Loucy (cell line): Measurements from ENCODE around the gene TMEM178B.

ENCODE experiments used
- H2AFZ ChIP-seq: fragments of 200-600 bp; sonication (generic); 2 replicates; pipeline ENCODE4 v1.6.0; 2016; ENCODE audit warnings: antibody characterized with exemption, mild to moderate bottlenecking, low read length, moderate library complexity
- H3F3A ChIP-seq: fragments of 200-600 bp; 2 replicates; pipeline ENCODE4 v1.6.0; 2016; ENCODE audit warnings: antibody characterized with exemption, low read depth, mild to moderate bottlenecking
- H3K27me3 ChIP-seq: fragments of 200-600 bp; sonication (generic); 2 replicates; pipeline ENCODE4 v1.6.1; 2014; ENCODE audit warnings: low read length, mild to moderate bottlenecking; ENCODE audit not compliant: insufficient read depth, poor library complexity, severe bottlenecking
- H3K36me3 ChIP-seq: fragments of 200-600 bp; sonication (generic); 2 replicates; pipeline ENCODE4 v1.6.1; 2016; ENCODE audit warnings: low read length; ENCODE audit not compliant: insufficient read depth
- H3K4me1 ChIP-seq: fragments of 200-600 bp; sonication (generic); 2 replicates; pipeline ENCODE4 v1.5.1; 2014; ENCODE audit warnings: low read length, mild to moderate bottlenecking; ENCODE audit not compliant: insufficient read depth, poor library complexity, severe bottlenecking
- H3K4me2 ChIP-seq: fragments of 200-600 bp; sonication (generic); 2 replicates; pipeline ENCODE4 v1.6.0; 2014; ENCODE audit warnings: antibody characterized with exemption, low read length, low read depth, mild to moderate bottlenecking; ENCODE audit not compliant: poor library complexity, severe bottlenecking
- H3K4me3 ChIP-seq: fragments of 200-600 bp; sonication (generic); 2 replicates; pipeline ENCODE4 v1.5.1; 2014; ENCODE audit warnings: low read length, mild to moderate bottlenecking, mixed read lengths; ENCODE audit not compliant: poor library complexity, severe bottlenecking
- H3K79me2 ChIP-seq: fragments of 200-600 bp; sonication (generic); 2 replicates; pipeline ENCODE4 v1.6.1; 2014; ENCODE audit warnings: low read length; ENCODE audit not compliant: insufficient read depth
- H3K9ac ChIP-seq: fragments of 200-600 bp; sonication (generic); 2 replicates; pipeline ENCODE4 v1.6.0; 2014; ENCODE audit warnings: mild to moderate bottlenecking, low read depth, low read length, moderate library complexity; ENCODE audit not compliant: poor library complexity, severe bottlenecking
- H3K9me2 ChIP-seq: fragments of 200-600 bp; sonication (generic); replicated peaks from 2 replicates; pipeline ENCODE4 v1.6.1; 2016; ENCODE audit warnings: low read depth, low read length, mixed read lengths
- H3K9me3 ChIP-seq: fragments of 200-600 bp; sonication (generic); 2 replicates; pipeline ENCODE4 v1.6.1; 2014; ENCODE audit warnings: mild to moderate bottlenecking, antibody characterized with exemption, low read length, low read depth; ENCODE audit not compliant: insufficient read depth
- H4K20me1 ChIP-seq: fragments of 200-600 bp; sonication (generic); 2 replicates; pipeline ENCODE4 v1.6.0; 2014; ENCODE audit warnings: antibody characterized with exemption, low read length, mild to moderate bottlenecking; ENCODE audit not compliant: insufficient read depth, poor library complexity, severe bottlenecking
- EZH2phosphoT487 ChIP-seq: fragments of 200-600 bp; IDR thresholded peaks from 2 replicates; pipeline ENCODE4 v1.6.1; 2018; ENCODE audit warnings: antibody characterized with exemption, mild to moderate bottlenecking, moderate library complexity, borderline replicate concordance
- TF ChIP-seq, protein P1 (sequence below): fragments of 200-600 bp; sonication (generic); conservative IDR thresholded peaks from 2 replicates; pipeline ENCODE4 v1.5.1; 2014; ENCODE audit warnings: mild to moderate bottlenecking, antibody characterized with exemption, low read length

TMEM178B gene

DNA sequence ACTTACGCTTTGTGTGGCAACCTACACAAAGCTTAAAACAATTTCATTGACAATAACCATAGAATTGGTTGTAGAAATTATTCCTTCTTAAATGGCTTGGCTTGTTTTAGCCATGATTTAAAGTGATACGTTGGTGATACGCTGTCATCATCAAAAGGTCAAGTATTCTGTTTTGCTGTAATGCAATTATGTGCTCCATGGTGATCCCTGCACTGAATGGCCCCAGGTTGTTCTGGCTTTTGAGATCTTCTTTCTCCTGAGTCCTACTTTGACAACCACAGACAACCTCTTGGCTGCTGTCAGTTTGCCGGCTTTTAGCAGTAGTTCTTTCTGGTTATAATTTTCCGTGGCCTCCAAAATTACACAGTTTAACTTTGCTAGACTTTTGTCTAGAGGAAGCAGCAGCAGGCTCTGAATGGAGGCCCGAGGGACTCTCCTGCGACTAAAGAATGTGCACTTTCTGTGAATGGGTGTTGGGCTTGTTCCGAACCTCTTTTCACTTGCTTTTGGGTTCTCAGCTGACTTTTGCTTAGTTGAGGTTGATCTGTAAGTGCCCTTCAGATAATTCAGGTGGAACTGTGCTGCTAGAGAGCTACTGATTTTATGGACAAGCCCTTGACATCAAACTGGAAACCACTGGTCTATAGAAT, 104.7 kb downstream of the TMEM178B start:
- Histone ChIP-seq H3K27me3 (no peaks in the 10 kb centered on the region), H3K4me2 (no peak overlapping the region), H3K36me3 (no peaks in the 10 kb centered on the region), H3K79me2 (no peaks in the 10 kb centered on the region), H3K9me2 (no peaks in the 10 kb centered on the region), H3K4me3 (no peak overlapping the region), H4K20me1 (no peaks in the 10 kb centered on the region), H2AFZ (no peak overlapping the region), H3K9ac (no peak overlapping the region), H3K4me1 (no peaks in the 10 kb centered on the region), H3K9me3 (no peaks in the 10 kb centered on the region), H3F3A (no peaks in the 10 kb centered on the region)
- TF ChIP-seq EZH2phosphoT487, result no peak
- TF ChIP-seq, protein P1, sequence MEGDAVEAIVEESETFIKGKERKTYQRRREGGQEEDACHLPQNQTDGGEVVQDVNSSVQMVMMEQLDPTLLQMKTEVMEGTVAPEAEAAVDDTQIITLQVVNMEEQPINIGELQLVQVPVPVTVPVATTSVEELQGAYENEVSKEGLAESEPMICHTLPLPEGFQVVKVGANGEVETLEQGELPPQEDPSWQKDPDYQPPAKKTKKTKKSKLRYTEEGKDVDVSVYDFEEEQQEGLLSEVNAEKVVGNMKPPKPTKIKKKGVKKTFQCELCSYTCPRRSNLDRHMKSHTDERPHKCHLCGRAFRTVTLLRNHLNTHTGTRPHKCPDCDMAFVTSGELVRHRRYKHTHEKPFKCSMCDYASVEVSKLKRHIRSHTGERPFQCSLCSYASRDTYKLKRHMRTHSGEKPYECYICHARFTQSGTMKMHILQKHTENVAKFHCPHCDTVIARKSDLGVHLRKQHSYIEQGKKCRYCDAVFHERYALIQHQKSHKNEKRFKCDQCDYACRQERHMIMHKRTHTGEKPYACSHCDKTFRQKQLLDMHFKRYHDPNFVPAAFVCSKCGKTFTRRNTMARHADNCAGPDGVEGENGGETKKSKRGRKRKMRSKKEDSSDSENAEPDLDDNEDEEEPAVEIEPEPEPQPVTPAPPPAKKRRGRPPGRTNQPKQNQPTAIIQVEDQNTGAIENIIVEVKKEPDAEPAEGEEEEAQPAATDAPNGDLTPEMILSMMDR, result no peak

DNA sequence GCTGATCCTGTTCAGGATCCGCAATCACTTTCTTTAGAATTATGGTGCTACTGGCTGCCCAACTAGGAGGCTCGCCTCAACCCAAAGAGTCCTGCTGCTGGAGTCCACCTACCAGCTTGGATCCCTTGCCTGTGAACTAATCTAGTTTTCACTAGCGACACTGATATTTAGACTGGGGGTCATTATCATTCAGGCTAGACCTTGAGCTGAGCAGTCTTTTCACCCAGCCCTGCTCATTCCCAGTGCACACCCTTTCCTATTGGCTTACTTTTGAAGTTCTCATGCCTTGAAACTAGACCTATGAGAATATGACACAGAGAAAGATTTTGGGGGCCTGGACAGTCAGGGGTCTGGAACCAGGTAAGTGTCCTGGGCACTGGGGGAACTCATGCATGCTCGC, 107.9 kb downstream of the TMEM178B start:
- H3K9me3 ChIP-seq, result no peaks in the 10 kb centered on the region
- H3K9me2 ChIP-seq, result no peaks in the 10 kb centered on the region
- H3K79me2 ChIP-seq, result no peaks in the 10 kb centered on the region
- H3K9ac ChIP-seq, result no peak overlapping the region
- H3K36me3 ChIP-seq, result no peaks in the 10 kb centered on the region
- no peaks in the 10 kb centered on the region for H3K27me3 ChIP-seq
- no peaks in the 10 kb centered on the region for H3K4me1 ChIP-seq
- H3F3A ChIP-seq, result no peaks in the 10 kb centered on the region
- no peak overlapping the region for H2AFZ ChIP-seq
- no peak overlapping the region for H3K4me3 ChIP-seq
- H3K4me2 ChIP-seq, result no peak overlapping the region
- TF ChIP-seq, protein P1, result no peak
- TF ChIP-seq EZH2phosphoT487, result no peak
- no peaks in the 10 kb centered on the region for H4K20me1 ChIP-seq

DNA sequence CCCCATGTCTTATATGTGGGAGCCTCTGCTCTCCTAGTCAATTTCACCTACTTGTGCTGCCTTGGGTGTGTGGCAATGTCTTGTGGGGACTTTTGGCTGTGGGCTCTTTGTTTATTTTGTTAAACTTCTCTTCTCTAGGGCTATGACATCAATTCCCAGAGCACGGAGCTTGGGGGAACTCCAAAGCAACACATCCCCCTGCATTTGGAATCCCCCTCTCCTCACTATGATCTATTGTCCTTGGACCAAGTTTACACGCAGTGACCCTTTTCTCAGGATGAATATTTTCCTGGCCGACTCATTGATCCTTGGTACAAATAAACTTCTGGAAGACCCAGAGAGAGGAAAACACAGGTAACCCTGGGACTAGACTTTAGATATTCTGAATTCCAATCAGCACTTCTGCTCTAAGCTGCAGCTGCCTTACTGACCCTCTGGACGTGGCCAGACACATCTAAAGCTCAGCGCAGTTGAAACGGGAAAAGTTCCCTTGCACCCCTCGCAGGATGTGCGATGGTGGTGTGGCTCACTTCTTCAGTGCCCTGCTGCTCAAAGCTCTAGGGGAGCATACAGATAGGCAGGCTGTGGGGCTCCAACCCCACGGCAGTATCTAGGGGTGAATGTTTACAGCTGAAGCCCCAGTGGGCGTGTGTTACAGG, 110.8 kb downstream of the TMEM178B start:
- Histone ChIP-seq H4K20me1 (no peaks in the 10 kb centered on the region), H3F3A (no peaks in the 10 kb centered on the region), H2AFZ (no peak overlapping the region), H3K4me2 (no peak overlapping the region), H3K27me3 (no peaks in the 10 kb centered on the region), H3K79me2 (no peaks in the 10 kb centered on the region), H3K9me2 (no peaks in the 10 kb centered on the region), H3K9ac (no peak overlapping the region), H3K36me3 (no peaks in the 10 kb centered on the region), H3K9me3 (no peaks in the 10 kb centered on the region), H3K4me3 (no peak overlapping the region), H3K4me1 (no peaks in the 10 kb centered on the region)
- TF ChIP-seq, protein P1, result no peak
- no peak for TF ChIP-seq EZH2phosphoT487
